HepG2 (cell line): ENCODE data around the gene SAMD8. TPM values are rescaled to one million over a fixed set of nuclear protein-coding genes. Genes with fewer than 3 reads are reported as not detected.

Experiments used
- ARID5B ChIP-seq: IDR thresholded peaks from 2 replicates; pipeline ENCODE4 v1.4.0; 2020; ENCODE audit warnings: mild to moderate bottlenecking, missing genetic modification reagents
- PHB2 ChIP-seq: fragments of 450-650 bp; IDR thresholded peaks from 2 replicates; pipeline ENCODE4 v1.6.1; 2018; ENCODE audit not compliant: partially characterized antibody
- polyA plus RNA-seq, 8 experiments: library from polyadenylated mRNA; depleted of rRNA in 3 of 8; stranded (reverse) in 7 of 8; unstranded in 1 of 8; fragments of >200 nt; fragmentation: Illumina TruSeq in 4 of 8; extraction: Trizol in 4 of 8; gene quantifications; 2 replicates each; pipeline versions ENCODE4 v1.2.1 to v1.2.3, GENCODE V29; 2011 to 2016; ENCODE audit warnings: low read depth in 4 of 8, missing spikeins in 1 of 8, mixed read lengths in 1 of 8; ENCODE audit not compliant: insufficient read depth in 1 of 8
- total RNA-seq, 5 experiments: library from RNA; depleted of rRNA; stranded (reverse); fragments of >200 nt; fragmentation: Illumina TruSeq; extraction: Trizol; gene quantifications; 2 replicates each; pipeline ENCODE4 v1.2.3, GENCODE V29; 2016; ENCODE audit warnings: low read depth in 1 of 5
- TF ChIP-seq, protein P1 (sequence below), 2 experiments: sonication (generic) in 1 of 2; formaldehyde crosslinking in 1 of 2; IDR thresholded peaks; 2 replicates each; pipeline versions ENCODE4 v1.6.1 to v1.9.0; 2014 to 2022; ENCODE audit warnings: antibody characterized with exemption in 1 of 2, borderline replicate concordance in 1 of 2, inconsistent platforms in 1 of 2, low read depth in 1 of 2, missing genetic modification reagents in 1 of 2

The SAMD8 gene
- total and polyA plus RNA-seq, 2 of the 13 experiments (the other 11 are each of a cell fraction or from before 2014, with no cell fraction given), result 10.4 to 13.2 TPM

DNA sequence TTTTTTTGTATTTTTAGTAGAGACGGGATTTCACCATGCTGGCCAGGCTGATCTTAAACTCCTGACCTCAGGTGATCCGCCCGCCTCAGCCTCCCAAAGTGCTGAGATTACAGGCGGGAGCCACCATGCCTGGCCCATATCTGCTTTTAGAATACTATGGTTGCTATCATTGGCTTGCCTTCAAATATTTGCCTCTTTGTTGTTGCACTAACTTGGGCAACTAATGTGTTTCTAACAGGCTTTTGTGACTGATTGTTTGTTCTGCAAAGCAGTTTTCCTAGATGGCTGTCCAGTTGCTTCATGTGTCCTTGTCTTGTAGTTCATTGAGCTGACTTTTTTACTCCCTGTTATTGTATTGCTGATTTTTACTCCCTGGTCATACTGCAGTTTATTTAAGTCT is 108.8 kb downstream of the SAMD8 start (continued):
- TF ChIP-seq, protein P1, sequence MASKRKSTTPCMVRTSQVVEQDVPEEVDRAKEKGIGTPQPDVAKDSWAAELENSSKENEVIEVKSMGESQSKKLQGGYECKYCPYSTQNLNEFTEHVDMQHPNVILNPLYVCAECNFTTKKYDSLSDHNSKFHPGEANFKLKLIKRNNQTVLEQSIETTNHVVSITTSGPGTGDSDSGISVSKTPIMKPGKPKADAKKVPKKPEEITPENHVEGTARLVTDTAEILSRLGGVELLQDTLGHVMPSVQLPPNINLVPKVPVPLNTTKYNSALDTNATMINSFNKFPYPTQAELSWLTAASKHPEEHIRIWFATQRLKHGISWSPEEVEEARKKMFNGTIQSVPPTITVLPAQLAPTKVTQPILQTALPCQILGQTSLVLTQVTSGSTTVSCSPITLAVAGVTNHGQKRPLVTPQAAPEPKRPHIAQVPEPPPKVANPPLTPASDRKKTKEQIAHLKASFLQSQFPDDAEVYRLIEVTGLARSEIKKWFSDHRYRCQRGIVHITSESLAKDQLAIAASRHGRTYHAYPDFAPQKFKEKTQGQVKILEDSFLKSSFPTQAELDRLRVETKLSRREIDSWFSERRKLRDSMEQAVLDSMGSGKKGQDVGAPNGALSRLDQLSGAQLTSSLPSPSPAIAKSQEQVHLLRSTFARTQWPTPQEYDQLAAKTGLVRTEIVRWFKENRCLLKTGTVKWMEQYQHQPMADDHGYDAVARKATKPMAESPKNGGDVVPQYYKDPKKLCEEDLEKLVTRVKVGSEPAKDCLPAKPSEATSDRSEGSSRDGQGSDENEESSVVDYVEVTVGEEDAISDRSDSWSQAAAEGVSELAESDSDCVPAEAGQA (IDR thresholded peaks at IDR 0.05; ENCODE audit: low read depth), result no peak
- TF ChIP-seq, protein P1 (CRISPR knock-in tag; IDR thresholded peaks at IDR 0.05; ENCODE audit: borderline replicate concordance), result no peak
- TF ChIP-seq ARID5B (CRISPR knock-in tag) (0 out of 2 replicates have a peak, but pooled peaks have one; percentile 12), PHB2 (no peak)
